ENCODE results near the gene CDKN1A. TPM values are rescaled to one million over a fixed set of nuclear protein-coding genes. Genes with fewer than 3 reads are reported as not detected.
"Not testable (repeated sequence)": the region's sequence is repeated elsewhere in the genome, so short reads cannot be mapped to it uniquely, and the experiment has no call there.

CDKN1A gene
- total RNA-seq, 4 donors from 2014 or later = 110 to 346 (median 260) TPM

GRCh38 chr6:36720251-36721141 is 42.0 kb downstream of the CDKN1A start:
- TF ChIP-seq, protein P1, sequence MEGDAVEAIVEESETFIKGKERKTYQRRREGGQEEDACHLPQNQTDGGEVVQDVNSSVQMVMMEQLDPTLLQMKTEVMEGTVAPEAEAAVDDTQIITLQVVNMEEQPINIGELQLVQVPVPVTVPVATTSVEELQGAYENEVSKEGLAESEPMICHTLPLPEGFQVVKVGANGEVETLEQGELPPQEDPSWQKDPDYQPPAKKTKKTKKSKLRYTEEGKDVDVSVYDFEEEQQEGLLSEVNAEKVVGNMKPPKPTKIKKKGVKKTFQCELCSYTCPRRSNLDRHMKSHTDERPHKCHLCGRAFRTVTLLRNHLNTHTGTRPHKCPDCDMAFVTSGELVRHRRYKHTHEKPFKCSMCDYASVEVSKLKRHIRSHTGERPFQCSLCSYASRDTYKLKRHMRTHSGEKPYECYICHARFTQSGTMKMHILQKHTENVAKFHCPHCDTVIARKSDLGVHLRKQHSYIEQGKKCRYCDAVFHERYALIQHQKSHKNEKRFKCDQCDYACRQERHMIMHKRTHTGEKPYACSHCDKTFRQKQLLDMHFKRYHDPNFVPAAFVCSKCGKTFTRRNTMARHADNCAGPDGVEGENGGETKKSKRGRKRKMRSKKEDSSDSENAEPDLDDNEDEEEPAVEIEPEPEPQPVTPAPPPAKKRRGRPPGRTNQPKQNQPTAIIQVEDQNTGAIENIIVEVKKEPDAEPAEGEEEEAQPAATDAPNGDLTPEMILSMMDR (IDR thresholded peaks at IDR 0.05 in 4 of 5, conservative IDR thresholded peaks at IDR 0.05 in 1 of 5) = no peak
- TF ChIP-seq POLR2A (IDR thresholded peaks at IDR 0.05) = no peak
- Histone ChIP-seq H3K9me3 (no peaks in the 10 kb centered on the region), H3K4me3 (no peak overlapping the region), H3K4me1 (no peaks in the 10 kb centered on the region), H3K36me3 (no peaks in the 10 kb centered on the region), H3K27ac (no peak overlapping the region), H3K27me3 (no peaks in the 10 kb centered on the region)
- in situ Hi-C loops (cut with MboI; ENCODE audit: low sequenced_read_pairs in 4 of 4) = no loop called here
- ATAC-seq (no peak), DNase-seq (no peak)
- intact Hi-C loops (cut with DNase I; ENCODE audit: low total_unique reads) = no loop called here

GRCh38 chr6:36721369-36722140 is 43.0 kb downstream of the CDKN1A start:
- no peak overlapping the region for H3K27ac ChIP-seq
- H3K9me3 ChIP-seq = no peaks in the 10 kb centered on the region
- intact Hi-C loops (cut with DNase I; ENCODE audit: low total_unique reads) (no loop called here), in situ Hi-C loops (cut with MboI; ENCODE audit: low sequenced_read_pairs in 4 of 4) (no loop called here)
- H3K36me3 ChIP-seq = no peaks in the 10 kb centered on the region
- H3K4me1 ChIP-seq = no peaks in the 10 kb centered on the region
- ATAC-seq = no peak
- DNase-seq = no peak
- TF ChIP-seq, protein P1 (IDR thresholded peaks at IDR 0.05 in 4 of 5, conservative IDR thresholded peaks at IDR 0.05 in 1 of 5) = no peak
- TF ChIP-seq POLR2A (IDR thresholded peaks at IDR 0.05) = no peak
- no peak overlapping the region for H3K4me3 ChIP-seq
- no peaks in the 10 kb centered on the region for H3K27me3 ChIP-seq

- Histone ChIP-seq H3K27me3 (no peaks in the 10 kb centered on the region), H3K9me3 (no peaks in the 10 kb centered on the region), H3K27ac (no peak overlapping the region), H3K4me1 (no peaks in the 10 kb centered on the region), H3K4me3 (no peak overlapping the region), H3K36me3 (no peaks in the 10 kb centered on the region)
- TF ChIP-seq POLR2A (IDR thresholded peaks at IDR 0.05) = no peak
- TF ChIP-seq, protein P1 (IDR thresholded peaks at IDR 0.05 in 4 of 5, conservative IDR thresholded peaks at IDR 0.05 in 1 of 5) = no peak
- ATAC-seq (no peak), DNase-seq (no peak)
- in situ Hi-C loops (cut with MboI; ENCODE audit: low sequenced_read_pairs in 4 of 4) (no loop called here), intact Hi-C loops (cut with DNase I; ENCODE audit: low total_unique reads) (no loop called here)
Observed at GRCh38 chr6:36722365-36722764, 43.9 kb downstream of the CDKN1A start.

DNA sequence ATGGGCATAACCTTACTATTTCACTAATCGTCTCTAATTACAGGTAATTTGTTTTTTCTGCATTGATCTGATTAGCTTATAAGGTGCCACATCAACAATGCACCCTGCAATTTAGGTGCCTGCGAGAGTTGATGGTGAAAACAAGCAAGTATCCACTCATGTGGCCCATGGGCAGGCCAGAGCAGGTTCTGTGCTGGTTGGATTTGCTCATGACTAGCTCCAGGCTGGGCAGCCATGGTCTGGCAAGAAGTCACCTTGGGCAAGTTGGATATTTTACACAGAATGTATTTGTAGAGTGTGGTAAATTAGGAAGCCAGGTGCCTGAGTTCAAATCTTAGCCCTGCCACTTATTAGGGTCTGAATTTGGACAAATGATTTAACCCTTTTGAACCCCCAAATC is 44.4 kb downstream of the CDKN1A start:
- no peak for TF ChIP-seq POLR2A (IDR thresholded peaks at IDR 0.05)
- intact Hi-C loops (cut with DNase I; ENCODE audit: low total_unique reads) = no loop called here
- H3K27me3 ChIP-seq = no peaks in the 10 kb centered on the region
- no peaks in the 10 kb centered on the region for H3K9me3 ChIP-seq
- ATAC-seq (no peak), DNase-seq (no peak)
- no peaks in the 10 kb centered on the region for H3K4me1 ChIP-seq
- no peak overlapping the region for H3K27ac ChIP-seq
- H3K4me3 ChIP-seq = no peak overlapping the region
- H3K36me3 ChIP-seq = no peaks in the 10 kb centered on the region
- in situ Hi-C loops (cut with MboI; ENCODE audit: low sequenced_read_pairs in 4 of 4) = no loop called here

DNA sequence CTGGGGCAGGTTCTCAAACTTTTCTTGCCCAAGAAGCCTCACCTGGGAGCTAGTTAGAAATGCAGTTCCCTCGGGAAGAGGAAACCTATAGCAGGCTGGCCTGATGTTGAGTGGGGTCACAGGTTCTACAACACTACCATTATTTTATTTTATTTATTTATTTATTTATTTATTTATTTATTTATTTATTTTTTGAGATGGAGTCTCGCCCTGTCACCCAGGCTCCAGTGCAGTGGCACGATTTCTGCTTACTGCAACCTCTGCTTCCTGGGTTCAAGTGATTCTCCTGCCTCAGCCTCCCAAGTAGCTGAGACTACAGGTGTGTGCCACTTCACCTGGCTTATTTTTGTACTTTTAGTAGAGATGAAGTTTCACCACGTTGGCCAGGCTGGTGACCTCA is 45.5 kb downstream of the CDKN1A start:
- H3K9me3 ChIP-seq; in situ Hi-C loops (cut with MboI; ENCODE audit: low sequenced_read_pairs in 4 of 4); H3K27ac ChIP-seq; H3K36me3 ChIP-seq; H3K4me3 ChIP-seq; H3K4me1 ChIP-seq; DNase-seq; ATAC-seq; H3K27me3 ChIP-seq: not testable (repeated sequence)
- intact Hi-C loops (cut with DNase I; ENCODE audit: low total_unique reads) = loop anchor here (1.0 kb wide), 1 partner anchor 101 kb away; no protein-coding TSS in a partner anchor
